A172 (cell line): ENCODE measurements around the gene TBC1D14. TPM values are rescaled to one million over a fixed set of nuclear protein-coding genes. Genes with fewer than 3 reads are reported as not detected.

Experiments used
- DNase-seq: peaks from one replicate; pipeline ENCODE4 v3.0.0-alpha.2; 2015; ENCODE audit warnings: low spot score
- total RNA-seq: library from RNA; depleted of rRNA; stranded (reverse); fragments of >200 nt; shearing (Covaris generic); gene quantifications from 2 replicates; pipeline ENCODE4 v1.2.3, GENCODE V29; 2014

TBC1D14 gene
- total RNA-seq, 1 experiment from 2014 or later = 59.1 TPM

GRCh38 chr4:6999172-7000086 is 89.8 kb downstream of the TBC1D14 start:
- peak; percentile 47 for DNase-seq

- DNase-seq = no peak
These were observed 91.0 kb downstream of the TBC1D14 start for GRCh38 chr4:7000421-7001176.

GRCh38 chr4:7001271-7001670 is 91.6 kb downstream of the TBC1D14 start:
- DNase-seq = no peak

- DNase-seq = no peak
These were observed 92.7 kb downstream of the TBC1D14 start for GRCh38 chr4:7002336-7002735.

- DNase-seq = no peak
These were observed 93.7 kb downstream of the TBC1D14 start for GRCh38 chr4:7003176-7003878.

- no peak for DNase-seq
These were observed 94.2 kb downstream of the TBC1D14 start for GRCh38 chr4:7003879-7004240.

- no peak for DNase-seq
These were observed 94.7 kb downstream of the TBC1D14 start for GRCh38 chr4:7004331-7004730.

- DNase-seq = no peak
These were observed 95.9 kb downstream of the TBC1D14 start for GRCh38 chr4:7005571-7005970.

GRCh38 chr4:7006411-7006810 is 96.8 kb downstream of the TBC1D14 start:
- DNase-seq = no peak

GRCh38 chr4:7007142-7007907 is 97.7 kb downstream of the TBC1D14 start:
- DNase-seq = no peak

- no peak for DNase-seq
These were observed 98.3 kb downstream of the TBC1D14 start for GRCh38 chr4:7007944-7008343.

GRCh38 chr4:7009564-7009963 is 99.9 kb downstream of the TBC1D14 start:
- no peak for DNase-seq

GRCh38 chr4:7013175-7013574 is 103.5 kb downstream of the TBC1D14 start:
- DNase-seq = no peak

GRCh38 chr4:7014815-7015214 is 105.2 kb downstream of the TBC1D14 start:
- DNase-seq = no peak

- DNase-seq = no peak
These were observed 105.9 kb downstream of the TBC1D14 start for GRCh38 chr4:7015383-7016035.

GRCh38 chr4:7016086-7016485 is 106.5 kb downstream of the TBC1D14 start:
- DNase-seq = no peak

- DNase-seq = no peak
These were observed 106.9 kb downstream of the TBC1D14 start for GRCh38 chr4:7016512-7016911.

GRCh38 chr4:7017446-7018048 is 107.9 kb downstream of the TBC1D14 start:
- DNase-seq = no peak

- no peak for DNase-seq
These were observed 108.7 kb downstream of the TBC1D14 start for GRCh38 chr4:7018281-7018680.

- DNase-seq = no peak
These were observed 109.7 kb downstream of the TBC1D14 start for GRCh38 chr4:7019367-7019766.

- no peak for DNase-seq
These were observed 110.7 kb downstream of the TBC1D14 start for GRCh38 chr4:7020290-7020689.
